Measurements from ENCODE around the gene COX14.

- TF ChIP-seq CTCF (conservative IDR thresholded peaks at IDR 0.05) (no peak), ZFX (IDR thresholded peaks at IDR 0.05) (no peak)
Observed at GRCh38 chr12:50073712-50074111, 38.3 kb upstream of the COX14 start.
